ENCODE results near the gene PHLDA2.

Gene PHLDA2

GRCh38 chr11:2930704-2931419 is 1.6 kb upstream of the PHLDA2 start:
- peaks cover 62% of the 10 kb centered on the region for H3K27me3 ChIP-seq (ENCODE audit: control insufficient read depth, insufficient read depth, low read length, poor library complexity, severe bottlenecking)
- H3K9me3 ChIP-seq (ENCODE audit: control insufficient read depth, low read length), result no peaks in the 10 kb centered on the region
- peaks cover 18% of the 10 kb centered on the region for H3K4me1 ChIP-seq (ENCODE audit: control insufficient read depth, insufficient read depth, low read length)
- H3K27ac ChIP-seq (ENCODE audit: insufficient read depth, low read depth, low read length, poor library complexity, severe bottlenecking), result no peak overlapping the region
- H3K4me3 ChIP-seq (ENCODE audit: insufficient read depth, low read depth, low read length), result no peak overlapping the region
- 40 to 42% methylated on average over 21 of the region's 21 CpGs for whole genome bisulfite sequencing, 2 experiments
- H3K36me3 ChIP-seq (ENCODE audit: control insufficient read depth, insufficient read depth, low read length), result no peaks in the 10 kb centered on the region

- Histone ChIP-seq H3K9me3 (ENCODE audit: control insufficient read depth, low read length) (no peaks in the 10 kb centered on the region), H3K27ac (ENCODE audit: insufficient read depth, low read depth, low read length, poor library complexity, severe bottlenecking) (no peak overlapping the region), H3K4me3 (ENCODE audit: insufficient read depth, low read depth, low read length) (peak overlapping the region; percentile 23), H3K36me3 (ENCODE audit: control insufficient read depth, insufficient read depth, low read length) (no peaks in the 10 kb centered on the region), H3K27me3 (ENCODE audit: control insufficient read depth, insufficient read depth, low read length, poor library complexity, severe bottlenecking) (peaks cover 62% of the 10 kb centered on the region), H3K4me1 (ENCODE audit: control insufficient read depth, insufficient read depth, low read length) (peaks cover 18% of the 10 kb centered on the region)
- 5% methylated on average over 47 of the region's 47 CpGs for WGBS, 2 experiments
These were observed 907 bp upstream of the PHLDA2 start for GRCh38 chr11:2929950-2930703.

- 3% methylated on average over 48 of the region's 48 CpGs for WGBS, 2 experiments
- no peaks in the 10 kb centered on the region for H3K36me3 ChIP-seq (ENCODE audit: control insufficient read depth, insufficient read depth, low read length)
- peaks cover 62% of the 10 kb centered on the region for H3K27me3 ChIP-seq (ENCODE audit: control insufficient read depth, insufficient read depth, low read length, poor library complexity, severe bottlenecking)
- H3K4me3 ChIP-seq (ENCODE audit: insufficient read depth, low read depth, low read length), result no peak overlapping the region
- peaks cover 18% of the 10 kb centered on the region for H3K4me1 ChIP-seq (ENCODE audit: control insufficient read depth, insufficient read depth, low read length)
- no peak overlapping the region for H3K27ac ChIP-seq (ENCODE audit: insufficient read depth, low read depth, low read length, poor library complexity, severe bottlenecking)
- H3K9me3 ChIP-seq (ENCODE audit: control insufficient read depth, low read length), result no peaks in the 10 kb centered on the region
These were observed 320 bp upstream of the PHLDA2 start for GRCh38 chr11:2929531-2929949.

- peak overlapping the region; percentile 40 for H3K4me3 ChIP-seq (ENCODE audit: insufficient read depth, low read depth, low read length)
- peaks cover 61% of the 10 kb centered on the region for H3K27me3 ChIP-seq (ENCODE audit: control insufficient read depth, insufficient read depth, low read length, poor library complexity, severe bottlenecking)
These were observed 1.2 kb downstream of the PHLDA2 start for GRCh38 chr11:2927851-2928604.

DNA sequence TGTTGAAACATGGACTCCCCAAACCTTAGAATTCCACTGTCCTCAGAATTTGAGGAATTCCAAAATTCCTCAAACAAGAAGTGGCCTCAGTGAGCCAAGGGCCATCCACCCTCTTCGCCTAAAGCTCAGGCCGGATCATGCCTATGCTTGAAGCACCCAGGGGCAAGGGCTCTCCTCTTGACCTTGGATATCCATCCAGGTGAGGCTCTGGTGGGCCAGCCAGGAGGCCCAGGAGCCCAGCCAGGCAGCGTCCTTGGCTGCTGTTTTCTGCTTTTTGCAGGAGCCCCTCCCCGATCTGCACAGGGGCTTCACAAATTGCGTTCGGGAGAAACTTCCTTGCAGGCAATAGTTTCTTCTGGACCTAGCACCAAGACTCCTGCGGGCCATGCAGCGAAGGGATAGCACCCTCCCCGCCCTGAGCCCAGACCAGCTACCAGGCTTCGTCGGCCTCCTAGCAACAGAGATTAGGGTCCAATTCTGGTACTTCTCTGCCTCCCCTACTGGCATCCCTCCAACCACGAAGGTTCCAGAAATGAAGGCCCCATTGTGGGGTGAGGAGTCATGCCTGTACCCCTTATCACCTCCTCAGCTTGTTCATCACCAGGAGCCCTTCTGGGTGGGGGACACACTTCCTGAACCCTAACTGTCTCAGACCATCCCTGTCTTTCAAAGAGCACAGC is 2.0 kb downstream of the PHLDA2 start:
- Histone ChIP-seq H3K27me3 (ENCODE audit: control insufficient read depth, insufficient read depth, low read length, poor library complexity, severe bottlenecking) (peaks cover 57% of the 10 kb centered on the region), H3K4me1 (ENCODE audit: control insufficient read depth, insufficient read depth, low read length) (peaks cover 18% of the 10 kb centered on the region), H3K9me3 (ENCODE audit: control insufficient read depth, low read length) (no peaks in the 10 kb centered on the region), H3K27ac (ENCODE audit: insufficient read depth, low read depth, low read length, poor library complexity, severe bottlenecking) (no peak overlapping the region), H3K36me3 (ENCODE audit: control insufficient read depth, insufficient read depth, low read length) (no peaks in the 10 kb centered on the region), H3K4me3 (ENCODE audit: insufficient read depth, low read depth, low read length) (no peak overlapping the region)
- WGBS, 2 experiments, result 88 to 91% methylated on average over 12 of the region's 12 CpGs

More at GRCh38 chr11:2927851-2928604, 1.2 kb downstream of the PHLDA2 start:
- Histone ChIP-seq H3K4me1 (ENCODE audit: control insufficient read depth, insufficient read depth, low read length) (peaks cover 18% of the 10 kb centered on the region), H3K27ac (ENCODE audit: insufficient read depth, low read depth, low read length, poor library complexity, severe bottlenecking) (no peak overlapping the region), H3K36me3 (ENCODE audit: control insufficient read depth, insufficient read depth, low read length) (no peaks in the 10 kb centered on the region), H3K9me3 (ENCODE audit: control insufficient read depth, low read length) (no peaks in the 10 kb centered on the region)
- WGBS, 2 experiments, result 31 to 33% methylated on average over 25 of the region's 25 CpGs

- Histone ChIP-seq H3K4me1 (ENCODE audit: control insufficient read depth, insufficient read depth, low read length) (peaks cover 18% of the 10 kb centered on the region), H3K27me3 (ENCODE audit: control insufficient read depth, insufficient read depth, low read length, poor library complexity, severe bottlenecking) (peaks cover 55% of the 10 kb centered on the region)
These were observed 2.6 kb downstream of the PHLDA2 start for GRCh38 chr11:2926611-2927051.

DNA sequence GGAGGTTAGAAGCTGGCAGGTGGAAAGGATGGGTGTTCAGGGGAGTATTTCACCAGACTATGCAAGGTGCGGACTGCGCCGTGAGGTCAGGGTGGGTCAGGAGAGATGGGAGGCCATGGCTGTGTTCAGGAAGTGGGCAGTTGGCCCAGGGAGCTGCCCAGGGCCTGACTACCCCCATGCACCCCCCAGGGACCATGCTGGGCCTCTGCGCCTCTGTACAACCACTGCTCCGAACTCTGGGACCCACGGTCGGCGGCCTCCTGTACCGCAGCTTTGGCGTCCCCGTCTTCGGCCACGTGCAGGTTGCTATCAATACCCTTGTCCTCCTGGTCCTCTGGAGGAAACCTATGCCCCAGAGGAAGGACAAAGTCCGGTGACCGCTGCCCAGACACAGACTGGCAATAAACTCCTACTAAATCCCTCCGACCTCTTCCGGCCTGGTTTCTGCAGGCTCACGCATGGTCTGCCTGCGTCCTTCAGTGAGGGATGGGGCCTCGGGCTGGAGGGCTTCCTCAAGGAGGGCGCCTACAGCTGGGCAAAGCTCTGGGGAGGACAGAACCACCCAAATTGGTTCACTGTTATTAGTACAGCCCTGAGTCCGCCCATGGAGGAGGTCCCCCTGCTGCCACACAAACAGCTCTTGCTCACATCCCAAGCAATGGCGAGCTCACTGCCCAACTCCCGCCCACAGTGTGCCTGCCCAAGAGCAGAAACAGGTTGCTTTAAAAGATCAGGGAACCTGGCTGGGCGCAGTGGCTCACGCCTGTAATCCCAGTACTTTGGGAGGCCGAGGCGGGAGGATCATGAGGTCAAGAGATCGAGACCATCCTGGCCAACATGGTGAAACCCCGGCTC is 4.2 kb downstream of the PHLDA2 start:
- H3K4me3 ChIP-seq (ENCODE audit: insufficient read depth, low read depth, low read length), result no peak overlapping the region
- H3K4me1 ChIP-seq (ENCODE audit: control insufficient read depth, insufficient read depth, low read length), result peaks cover 13% of the 10 kb centered on the region
- no peaks in the 10 kb centered on the region for H3K36me3 ChIP-seq (ENCODE audit: control insufficient read depth, insufficient read depth, low read length)
- no peak overlapping the region for H3K27ac ChIP-seq (ENCODE audit: insufficient read depth, low read depth, low read length, poor library complexity, severe bottlenecking)
- H3K27me3 ChIP-seq (ENCODE audit: control insufficient read depth, insufficient read depth, low read length, poor library complexity, severe bottlenecking), result peaks cover 39% of the 10 kb centered on the region
- 90 to 91% methylated on average over 30 of the region's 30 CpGs for WGBS, 2 experiments
- no peaks in the 10 kb centered on the region for H3K9me3 ChIP-seq (ENCODE audit: control insufficient read depth, low read length)

More at GRCh38 chr11:2926611-2927051, 2.6 kb downstream of the PHLDA2 start:
- Histone ChIP-seq H3K27ac (ENCODE audit: insufficient read depth, low read depth, low read length, poor library complexity, severe bottlenecking) (no peak overlapping the region), H3K36me3 (ENCODE audit: control insufficient read depth, insufficient read depth, low read length) (no peaks in the 10 kb centered on the region), H3K4me3 (ENCODE audit: insufficient read depth, low read depth, low read length) (no peak overlapping the region), H3K9me3 (ENCODE audit: control insufficient read depth, low read length) (no peaks in the 10 kb centered on the region)
- WGBS, 2 experiments, result 89% methylated on average over 11 of the region's 11 CpGs

DNA sequence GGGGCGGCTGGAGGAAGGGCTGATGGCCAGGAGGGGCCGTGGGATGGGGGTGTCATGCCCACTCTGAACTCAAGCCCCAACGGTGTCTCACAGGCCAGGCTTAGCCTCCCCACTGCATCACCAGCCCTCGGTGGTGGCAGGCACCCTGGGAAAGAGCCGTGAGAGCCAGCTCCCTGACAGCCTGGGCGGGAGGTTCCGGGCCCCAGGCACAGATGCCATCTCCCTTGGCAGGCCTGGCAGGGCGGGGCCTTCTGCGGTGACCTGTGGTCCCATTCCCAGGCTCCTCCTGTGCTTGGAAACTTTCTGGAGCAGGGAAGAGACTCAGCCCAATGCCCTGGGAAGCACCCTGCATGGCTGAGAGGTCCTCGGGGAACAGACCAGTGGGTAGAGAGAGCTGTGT is 4.8 kb downstream of the PHLDA2 start:
- Histone ChIP-seq H3K4me1 (ENCODE audit: control insufficient read depth, insufficient read depth, low read length) (peaks cover 13% of the 10 kb centered on the region), H3K27ac (ENCODE audit: insufficient read depth, low read depth, low read length, poor library complexity, severe bottlenecking) (no peak overlapping the region), H3K36me3 (ENCODE audit: control insufficient read depth, insufficient read depth, low read length) (no peaks in the 10 kb centered on the region), H3K27me3 (ENCODE audit: control insufficient read depth, insufficient read depth, low read length, poor library complexity, severe bottlenecking) (peaks cover 33% of the 10 kb centered on the region), H3K9me3 (ENCODE audit: control insufficient read depth, low read length) (no peaks in the 10 kb centered on the region), H3K4me3 (ENCODE audit: insufficient read depth, low read depth, low read length) (no peak overlapping the region)
- WGBS, 2 experiments, result 91 to 93% methylated on average over 10 of the region's 10 CpGs
